OCI-LY7 (cell line): Measurements from ENCODE around the gene DPYSL4. TPM values are rescaled to one million over a fixed set of nuclear protein-coding genes. Genes with fewer than 3 reads are reported as not detected.

Source experiments
- BruUV-seq: library from RNA; stranded (reverse); fragments of 400-500 nt; replicated peaks from 2 replicates; lab custom pipeline; 2021; lab: Mats Ljungman, UMichigan
- CTCF ChIA-PET: fragments of 300-600 bp; sonication (Branson Sonifier 250); formaldehyde crosslinking; loops from one replicate; lab custom pipeline; 2022; ENCODE audit warnings: antibody characterized with exemption; ENCODE audit not compliant: unreplicated experiment; lab: Charles Lee
- POLR2A ChIA-PET: fragments of 300-600 bp; sonication (Branson Sonifier 250); formaldehyde crosslinking; loops from one replicate; lab custom pipeline; 2022; ENCODE audit warnings: antibody characterized with exemption; lab: Charles Lee
- DNase-seq: peaks from one replicate; pipeline ENCODE4 v3.0.0-alpha.2; 2015; ENCODE audit warnings: low spot score
- H2AFZ ChIP-seq: fragments of 200-600 bp; sonication (generic), shearing (Covaris generic); 2 replicates; pipeline ENCODE4 v1.6.1; 2014; ENCODE audit warnings: mild to moderate bottlenecking, antibody characterized with exemption, low read length, moderate library complexity
- H3K27ac ChIP-seq: fragments of 200-600 bp; sonication (generic); 2 replicates; pipeline ENCODE4 v1.5.1; 2014; ENCODE audit warnings: mixed run types, low read depth, mild to moderate bottlenecking, moderate library complexity, low read length, inconsistent platforms; ENCODE audit not compliant: poor library complexity, severe bottlenecking
- H3K36me3 ChIP-seq: fragments of 200-600 bp; sonication (generic); 2 replicates; pipeline ENCODE4 v1.6.1; 2014; ENCODE audit warnings: mild to moderate bottlenecking, antibody characterized with exemption, low read length, moderate library complexity, mixed read lengths; ENCODE audit not compliant: insufficient read depth
- H3K4me1 ChIP-seq: fragments of 200-600 bp; sonication (generic); 2 replicates; pipeline ENCODE4 v1.5.1; 2014; ENCODE audit warnings: mild to moderate bottlenecking, low read length; ENCODE audit not compliant: insufficient read depth, poor library complexity, severe bottlenecking
- H3K4me2 ChIP-seq: fragments of 200-600 bp; sonication (generic); 2 replicates; pipeline ENCODE4 v1.6.1; 2014; ENCODE audit warnings: mild to moderate bottlenecking, low read length
- H3K4me3 ChIP-seq: fragments of 200-600 bp; sonication (generic); 2 replicates; pipeline ENCODE4 v1.5.1; 2014; ENCODE audit warnings: mild to moderate bottlenecking, low read depth, low read length; ENCODE audit not compliant: poor library complexity, severe bottlenecking
- H3K79me2 ChIP-seq: fragments of 200-600 bp; sonication (generic); 2 replicates; pipeline ENCODE4 v1.6.1; 2016; ENCODE audit warnings: low read depth, mild to moderate bottlenecking, low read length, moderate library complexity, mixed read lengths; ENCODE audit not compliant: insufficient read depth
- H3K9me2 ChIP-seq: fragments of 200-600 bp; sonication (generic); 2 replicates; pipeline ENCODE4 v1.6.1; 2016; ENCODE audit warnings: mild to moderate bottlenecking, low read length, mixed read lengths; ENCODE audit not compliant: insufficient read depth
- H3K9me3 ChIP-seq: fragments of 200-600 bp; sonication (generic); 2 replicates; pipeline ENCODE4 v1.6.1; 2014; ENCODE audit warnings: mild to moderate bottlenecking, mixed run types, low read length, mixed read lengths
- H4K20me1 ChIP-seq: fragments of 200-600 bp; sonication (generic); 2 replicates; pipeline ENCODE4 v1.6.1; 2014; ENCODE audit warnings: mild to moderate bottlenecking, antibody characterized with exemption, low read length, moderate library complexity, mixed read lengths; ENCODE audit not compliant: insufficient read depth
- CTCF ChIP-seq: fragments of 200-600 bp; sonication (generic); conservative IDR thresholded peaks from 2 replicates; pipeline ENCODE4 v1.5.1; 2014; ENCODE audit warnings: mild to moderate bottlenecking, antibody characterized with exemption, low read length, moderate library complexity, mixed read lengths
- EZH2phosphoT487 ChIP-seq: fragments of 200-600 bp; sonication (generic); IDR thresholded peaks from 2 replicates; pipeline ENCODE4 v1.6.1; 2018; ENCODE audit warnings: low read depth, borderline replicate concordance, mild to moderate bottlenecking, mixed run types, antibody characterized with exemption, low read length, moderate library complexity, mixed read lengths
- intact Hi-C: fragments of 100-400 bp; cut with micrococcal nuclease; formaldehyde crosslinking; loops from one replicate; pipeline ENCODE4 v1.10.0; 2022; ENCODE audit not compliant: unreplicated experiment
- total RNA-seq, 2 experiments: library from RNA; depleted of rRNA in 1 of 2; stranded (reverse); fragments of >200 nt in 1 of 2; shearing (Covaris generic) in 1 of 2; gene quantifications; 2 replicates each; pipeline ENCODE4 v1.2.3, GENCODE V29; 2014 to 2022

The DPYSL4 gene
- total RNA-seq, 2 experiments from 2014 or later = not detected

DNA sequence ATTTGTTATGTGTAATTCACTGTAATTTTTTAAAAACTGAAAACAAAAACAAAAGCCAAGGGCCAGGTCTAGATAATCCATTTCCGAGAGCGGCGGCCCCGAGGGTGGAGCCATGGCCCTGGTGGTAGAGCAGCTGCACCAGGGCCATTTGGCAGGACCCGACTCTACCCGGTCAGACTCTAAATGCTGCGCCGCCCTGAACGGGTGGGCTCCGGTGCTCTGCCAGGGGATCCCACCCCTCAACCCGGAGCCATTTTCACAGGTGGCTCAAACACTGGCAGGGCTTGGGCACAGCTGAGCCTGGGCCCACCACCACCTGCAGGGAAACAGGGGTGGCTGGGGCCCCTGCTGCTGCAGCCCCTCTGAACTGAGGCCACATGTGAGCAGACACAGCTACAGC lies 56.9 kb downstream of the DPYSL4 start:
- POLR2A ChIA-PET = no interaction called here
- TF ChIP-seq EZH2phosphoT487 (no peak), CTCF (no peak)

GRCh38 chr10:132245056-132245455 lies 58.3 kb downstream of the DPYSL4 start:
- ChIA-PET CTCF (no interaction called here), POLR2A (interaction anchor here (1.6 kb wide), 1 partner anchor 92 kb away, joined by 3 read pairs; no protein-coding TSS in a partner anchor)
- H3K9me2 ChIP-seq = no peaks in the 10 kb centered on the region
- TF ChIP-seq CTCF (no peak), EZH2phosphoT487 (no peak)
- intact Hi-C loops = no loop called here
- no peak overlapping the region for H3K4me2 ChIP-seq
- H3K79me2 ChIP-seq = no peaks in the 10 kb centered on the region
- H4K20me1 ChIP-seq = no peaks in the 10 kb centered on the region
- no peak overlapping the region for H3K27ac ChIP-seq
- DNase-seq = no peak
- H2AFZ ChIP-seq = no peak overlapping the region
- H3K36me3 ChIP-seq = no peaks in the 10 kb centered on the region
- no TSS peak for BruUV-seq
- H3K9me3 ChIP-seq = no peaks in the 10 kb centered on the region
- no peak overlapping the region for H3K4me3 ChIP-seq
- no peaks in the 10 kb centered on the region for H3K4me1 ChIP-seq

More for the DNA sequence above, 56.9 kb downstream of the DPYSL4 start:
- H3K27ac ChIP-seq = no peak overlapping the region
- no peaks in the 10 kb centered on the region for H3K79me2 ChIP-seq
- intact Hi-C loops = no loop called here
- H4K20me1 ChIP-seq = no peaks in the 10 kb centered on the region
- H3K4me2 ChIP-seq = no peak overlapping the region
- no peaks in the 10 kb centered on the region for H3K4me1 ChIP-seq
- no TSS peak for BruUV-seq
- H3K4me3 ChIP-seq = no peak overlapping the region
- H2AFZ ChIP-seq = no peak overlapping the region
- no peaks in the 10 kb centered on the region for H3K36me3 ChIP-seq
- no peak for DNase-seq
- H3K9me3 ChIP-seq = no peaks in the 10 kb centered on the region
- CTCF ChIA-PET = no interaction called here
- H3K9me2 ChIP-seq = no peaks in the 10 kb centered on the region

- H3K27ac ChIP-seq = no peak overlapping the region
- H3K4me3 ChIP-seq = no peak overlapping the region
- no peaks in the 10 kb centered on the region for H3K4me1 ChIP-seq
- no peaks in the 10 kb centered on the region for H3K9me3 ChIP-seq
- TF ChIP-seq CTCF (no peak), EZH2phosphoT487 (no peak)
- DNase-seq = no peak
- ChIA-PET POLR2A (interaction anchor here (1.6 kb wide), 1 partner anchor 93 kb away, joined by 3 read pairs; no protein-coding TSS in a partner anchor), CTCF (no interaction called here)
- no peak overlapping the region for H3K4me2 ChIP-seq
- no peak overlapping the region for H2AFZ ChIP-seq
- BruUV-seq = no TSS peak
- no peaks in the 10 kb centered on the region for H3K79me2 ChIP-seq
- H3K9me2 ChIP-seq = no peaks in the 10 kb centered on the region
- H3K36me3 ChIP-seq = no peaks in the 10 kb centered on the region
- no peaks in the 10 kb centered on the region for H4K20me1 ChIP-seq
- intact Hi-C loops = no loop called here
Measured at GRCh38 chr10:132246296-132246695, 59.5 kb downstream of the DPYSL4 start.
